HL-60 (cell line): ENCODE measurements around the gene SSH2.

ENCODE experiments used
- DNase-seq, 2 experiments: peaks; one replicate each; pipeline ENCODE4 v3.0.0-alpha.2; 2010 to 2020; ENCODE audit warnings: low read depth in 1 of 2, low spot score in 1 of 2
- H3K27ac ChIP-seq: fragments of 250-450 bp; sonication (Bioruptor Pico); replicated peaks from 2 replicates; pipeline ENCODE4 v1.5.1; 2020; ENCODE audit warnings: mild to moderate bottlenecking, moderate library complexity
- H3K27me3 ChIP-seq: fragments of 250-450 bp; sonication (Bioruptor Pico); 2 replicates; pipeline ENCODE4 v1.5.1; 2021; ENCODE audit warnings: mild to moderate bottlenecking, moderate library complexity; ENCODE audit not compliant: insufficient read depth, poor library complexity, severe bottlenecking
- H3K4me3 ChIP-seq: replicated peaks from 2 replicates; pipeline ENCODE4 v1.5.1; 2011; ENCODE audit warnings: mild to moderate bottlenecking, control low read depth, low read length; ENCODE audit not compliant: insufficient read depth
- CTCF ChIP-seq: IDR thresholded peaks from one replicate; pipeline ENCODE4 v1.5.1; 2011; ENCODE audit warnings: low read length, control low read depth, inconsistent platforms; ENCODE audit not compliant: insufficient read depth
- GABPA ChIP-seq: IDR thresholded peaks from 2 replicates; pipeline ENCODE4 v1.6.1; 2012; ENCODE audit warnings: low read depth
- POLR2AphosphoS5 ChIP-seq: IDR thresholded peaks from 2 replicates; pipeline ENCODE4 v1.6.1; 2012; ENCODE audit warnings: low read depth
- REST ChIP-seq: IDR thresholded peaks from 2 replicates; pipeline ENCODE4 v1.6.1; 2012; ENCODE audit warnings: low read depth; ENCODE audit not compliant: insufficient replicate concordance
- SPI1 ChIP-seq: IDR thresholded peaks from 2 replicates; pipeline ENCODE4 v1.6.1; 2012; ENCODE audit warnings: low read depth, mild to moderate bottlenecking, borderline replicate concordance

SSH2 gene

GRCh38 chr17:29578626-29579485 is 351.2 kb downstream of the SSH2 start:
- Histone ChIP-seq H3K4me3 (no peak overlapping the region), H3K27ac (no peak overlapping the region)

GRCh38 chr17:29577385-29578211 is 352.4 kb downstream of the SSH2 start:
- no peak for DNase-seq
- TF ChIP-seq REST (no peak), CTCF (no peak), GABPA (no peak), POLR2AphosphoS5 (no peak), SPI1 (no peak)
- Histone ChIP-seq H3K27me3 (no peaks in the 10 kb centered on the region), H3K27ac (no peak overlapping the region), H3K4me3 (no peak overlapping the region)

More at GRCh38 chr17:29578626-29579485, 351.2 kb downstream of the SSH2 start:
- no peaks in the 10 kb centered on the region for H3K27me3 ChIP-seq
- TF ChIP-seq SPI1: no peak
- no peak for TF ChIP-seq POLR2AphosphoS5
- no peak for TF ChIP-seq CTCF
- TF ChIP-seq REST: no peak
- no peak for DNase-seq

GRCh38 chr17:29577001-29577370 is 353.0 kb downstream of the SSH2 start:
- Histone ChIP-seq H3K4me3 (no peak overlapping the region), H3K27ac (no peak overlapping the region)
- DNase-seq: no peak

More at GRCh38 chr17:29577001-29577370, 353.0 kb downstream of the SSH2 start:
- H3K27me3 ChIP-seq: no peaks in the 10 kb centered on the region
- no peak for TF ChIP-seq CTCF
